HEK293 (cell line): Measurements from ENCODE around the gene VPS13D.

Source experiments
- GFI1B ChIP-seq: fragments of 450-650 bp; formaldehyde crosslinking; IDR thresholded peaks from 2 replicates; pipeline ENCODE4 v1.5.1; 2016; ENCODE audit warnings: missing biosample characterization, missing genetic modification characterization
- HOXC10 ChIP-seq: sonication (generic); formaldehyde crosslinking; IDR thresholded peaks from 2 replicates; pipeline ENCODE4 v1.8.1; 2023; ENCODE audit warnings: mild to moderate bottlenecking, missing genetic modification reagents
- IKZF3 ChIP-seq: fragments of 450-650 bp; IDR thresholded peaks from 2 replicates; pipeline ENCODE4 v1.5.0; 2018; ENCODE audit warnings: missing biosample characterization, mild to moderate bottlenecking, missing genetic modification characterization, moderate library complexity
- TCF7L2 ChIP-seq: IDR thresholded peaks from 2 replicates; pipeline ENCODE4 v1.6.1; 2011; ENCODE audit warnings: low read depth, mild to moderate bottlenecking, inconsistent platforms, low read length, moderate library complexity, borderline replicate concordance
- ZNF140 ChIP-seq: fragments of 450-650 bp; formaldehyde crosslinking; IDR thresholded peaks from 2 replicates; pipeline ENCODE4 v1.5.1; 2016; ENCODE audit warnings: missing biosample characterization, missing genetic modification characterization
- ZNF416 ChIP-seq: fragments of 450-650 bp; formaldehyde crosslinking; IDR thresholded peaks from 2 replicates; pipeline ENCODE4 v1.5.1; 2016; ENCODE audit warnings: missing biosample characterization, missing genetic modification characterization
- ZNF548 ChIP-seq: fragments of 450-650 bp; formaldehyde crosslinking; IDR thresholded peaks from 2 replicates; pipeline ENCODE4 v1.5.1; 2016; ENCODE audit warnings: missing biosample characterization, missing genetic modification characterization
- TF ChIP-seq, protein P1 (sequence below): fragments of 450-650 bp; formaldehyde crosslinking; IDR thresholded peaks from 2 replicates; pipeline ENCODE4 v1.5.1; 2016; ENCODE audit warnings: missing biosample characterization, missing genetic modification characterization
- TF ChIP-seq, protein P2 (sequence below): fragments of 450-650 bp; formaldehyde crosslinking; IDR thresholded peaks from 2 replicates; pipeline ENCODE4 v1.5.1; 2016; ENCODE audit warnings: missing biosample characterization, missing genetic modification characterization

DNA sequence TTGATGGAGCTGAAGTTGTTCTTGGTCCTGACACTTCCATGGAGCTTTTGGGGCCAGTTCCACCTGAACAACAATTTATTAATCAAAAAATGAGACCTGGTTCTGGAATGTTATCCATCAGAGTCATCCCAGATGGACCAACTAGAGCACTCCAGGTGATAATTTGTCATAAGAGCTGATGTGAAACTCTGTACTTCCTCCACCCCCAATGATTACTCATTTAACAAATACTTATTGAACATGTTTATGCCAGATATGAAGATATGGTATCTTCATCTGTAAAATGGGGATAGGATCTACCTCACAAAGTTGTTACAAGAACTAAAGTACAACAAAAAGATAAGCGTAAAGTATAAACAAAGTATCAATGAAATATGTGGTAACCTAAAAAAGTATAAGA, 153.2 kb downstream of the VPS13D start:
- TF ChIP-seq, protein P1, sequence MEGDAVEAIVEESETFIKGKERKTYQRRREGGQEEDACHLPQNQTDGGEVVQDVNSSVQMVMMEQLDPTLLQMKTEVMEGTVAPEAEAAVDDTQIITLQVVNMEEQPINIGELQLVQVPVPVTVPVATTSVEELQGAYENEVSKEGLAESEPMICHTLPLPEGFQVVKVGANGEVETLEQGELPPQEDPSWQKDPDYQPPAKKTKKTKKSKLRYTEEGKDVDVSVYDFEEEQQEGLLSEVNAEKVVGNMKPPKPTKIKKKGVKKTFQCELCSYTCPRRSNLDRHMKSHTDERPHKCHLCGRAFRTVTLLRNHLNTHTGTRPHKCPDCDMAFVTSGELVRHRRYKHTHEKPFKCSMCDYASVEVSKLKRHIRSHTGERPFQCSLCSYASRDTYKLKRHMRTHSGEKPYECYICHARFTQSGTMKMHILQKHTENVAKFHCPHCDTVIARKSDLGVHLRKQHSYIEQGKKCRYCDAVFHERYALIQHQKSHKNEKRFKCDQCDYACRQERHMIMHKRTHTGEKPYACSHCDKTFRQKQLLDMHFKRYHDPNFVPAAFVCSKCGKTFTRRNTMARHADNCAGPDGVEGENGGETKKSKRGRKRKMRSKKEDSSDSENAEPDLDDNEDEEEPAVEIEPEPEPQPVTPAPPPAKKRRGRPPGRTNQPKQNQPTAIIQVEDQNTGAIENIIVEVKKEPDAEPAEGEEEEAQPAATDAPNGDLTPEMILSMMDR (tag by site-specific recombination), result no peak
- TF ChIP-seq TCF7L2 (no peak), ZNF548 (tag by site-specific recombination) (no peak), GFI1B (no peak), HOXC10 (CRISPR knock-in tag) (no peak), IKZF3 (no peak), ZNF140 (tag by site-specific recombination) (no peak), ZNF416 (no peak)
- TF ChIP-seq, protein P2, sequence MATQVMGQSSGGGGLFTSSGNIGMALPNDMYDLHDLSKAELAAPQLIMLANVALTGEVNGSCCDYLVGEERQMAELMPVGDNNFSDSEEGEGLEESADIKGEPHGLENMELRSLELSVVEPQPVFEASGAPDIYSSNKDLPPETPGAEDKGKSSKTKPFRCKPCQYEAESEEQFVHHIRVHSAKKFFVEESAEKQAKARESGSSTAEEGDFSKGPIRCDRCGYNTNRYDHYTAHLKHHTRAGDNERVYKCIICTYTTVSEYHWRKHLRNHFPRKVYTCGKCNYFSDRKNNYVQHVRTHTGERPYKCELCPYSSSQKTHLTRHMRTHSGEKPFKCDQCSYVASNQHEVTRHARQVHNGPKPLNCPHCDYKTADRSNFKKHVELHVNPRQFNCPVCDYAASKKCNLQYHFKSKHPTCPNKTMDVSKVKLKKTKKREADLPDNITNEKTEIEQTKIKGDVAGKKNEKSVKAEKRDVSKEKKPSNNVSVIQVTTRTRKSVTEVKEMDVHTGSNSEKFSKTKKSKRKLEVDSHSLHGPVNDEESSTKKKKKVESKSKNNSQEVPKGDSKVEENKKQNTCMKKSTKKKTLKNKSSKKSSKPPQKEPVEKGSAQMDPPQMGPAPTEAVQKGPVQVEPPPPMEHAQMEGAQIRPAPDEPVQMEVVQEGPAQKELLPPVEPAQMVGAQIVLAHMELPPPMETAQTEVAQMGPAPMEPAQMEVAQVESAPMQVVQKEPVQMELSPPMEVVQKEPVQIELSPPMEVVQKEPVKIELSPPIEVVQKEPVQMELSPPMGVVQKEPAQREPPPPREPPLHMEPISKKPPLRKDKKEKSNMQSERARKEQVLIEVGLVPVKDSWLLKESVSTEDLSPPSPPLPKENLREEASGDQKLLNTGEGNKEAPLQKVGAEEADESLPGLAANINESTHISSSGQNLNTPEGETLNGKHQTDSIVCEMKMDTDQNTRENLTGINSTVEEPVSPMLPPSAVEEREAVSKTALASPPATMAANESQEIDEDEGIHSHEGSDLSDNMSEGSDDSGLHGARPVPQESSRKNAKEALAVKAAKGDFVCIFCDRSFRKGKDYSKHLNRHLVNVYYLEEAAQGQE (tag by site-specific recombination), result no peak
